Stimulated activated CD4-positive, alpha-beta T cell treated with anti-CD3 and anti-CD28 coated beads, Interleukin-12 subunit alpha, Interleukin-12 subunit beta, amount 100 ng/mL, for 4 hours (primary cell): ENCODE data around the gene SNX27.
"Not testable (repeated sequence)": the region's sequence is repeated elsewhere in the genome, so short reads cannot be mapped to it uniquely, and the experiment has no call there.

Source experiments
- DNase-seq: peaks from one replicate; pipeline ENCODE4 v3.0.0-alpha.2; 2020

SNX27 gene

DNA sequence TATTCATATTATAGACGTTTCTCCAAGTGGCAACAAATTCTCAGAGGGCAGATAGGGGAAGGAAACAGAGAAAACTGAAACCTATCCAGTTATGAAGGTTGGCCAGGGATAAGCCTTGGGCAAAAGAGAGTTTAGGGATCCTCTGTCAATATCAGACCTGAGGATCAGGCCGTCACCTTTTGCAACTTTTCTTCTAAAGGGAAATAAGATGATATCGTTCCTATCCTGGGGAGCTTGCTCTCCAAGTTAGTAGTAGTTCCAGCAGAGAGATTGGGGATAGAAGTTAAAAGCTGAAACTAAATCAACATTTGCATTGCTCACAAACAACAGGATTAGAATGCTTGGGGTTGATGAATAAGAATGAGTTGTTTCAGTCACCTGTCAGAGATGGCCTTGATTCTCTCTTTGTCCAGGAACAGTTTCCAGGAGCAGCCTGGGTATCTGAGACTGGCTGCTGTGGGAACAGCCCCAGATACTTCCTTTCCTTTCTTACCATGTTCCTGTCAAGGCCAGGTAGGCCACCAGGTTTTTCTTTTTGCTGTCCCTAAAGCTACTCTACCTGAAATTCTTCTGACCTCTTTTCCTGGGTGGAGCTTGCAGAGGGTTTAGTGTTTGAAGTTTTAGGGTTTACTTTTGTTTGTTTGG, 112.0 kb downstream of the SNX27 start:
- DNase-seq, result no peak

DNA sequence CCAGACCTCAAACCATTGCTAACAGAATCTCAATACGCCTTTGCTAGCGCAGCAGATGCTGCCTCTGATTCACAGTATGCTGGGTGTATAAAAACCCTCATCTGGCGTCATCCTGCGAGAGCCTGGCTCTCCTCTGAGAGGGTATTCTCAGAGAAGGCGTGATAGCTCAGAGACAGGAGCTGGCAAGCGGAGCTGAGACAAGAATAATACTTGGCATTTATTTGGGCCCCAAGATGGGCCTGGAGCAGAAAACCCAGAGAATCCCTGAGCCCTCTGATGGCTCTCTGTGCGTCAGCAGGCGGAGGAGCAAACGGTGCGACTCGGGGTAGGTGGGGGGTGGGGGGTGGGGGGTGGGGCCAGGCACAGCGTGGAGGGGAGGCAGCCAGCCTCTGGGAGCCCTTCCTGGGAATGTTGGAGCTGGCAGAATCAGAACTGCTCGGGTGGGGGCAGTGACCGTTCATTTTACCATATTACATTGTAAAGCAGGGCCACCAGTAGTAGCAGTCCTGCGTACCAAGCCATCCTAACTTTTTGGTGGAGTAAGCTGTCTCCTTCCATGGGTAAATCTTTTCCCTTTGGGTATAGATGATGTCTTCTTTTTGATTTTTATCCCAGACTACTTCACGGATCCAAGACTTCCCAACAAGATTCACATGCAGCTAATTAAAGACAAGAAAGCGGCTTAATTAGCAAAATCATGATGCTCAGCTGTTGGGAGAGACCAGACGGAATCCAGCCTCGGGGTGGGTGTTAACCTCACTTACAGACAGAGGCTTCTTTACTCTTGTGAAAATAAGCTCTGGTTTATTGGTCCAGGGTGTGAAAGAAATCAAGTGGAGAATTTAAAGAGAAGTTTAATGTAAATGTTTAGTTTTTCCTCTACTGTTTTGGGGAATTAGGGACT, 116.6 kb downstream of the SNX27 start:
- no peak for DNase-seq

DNA sequence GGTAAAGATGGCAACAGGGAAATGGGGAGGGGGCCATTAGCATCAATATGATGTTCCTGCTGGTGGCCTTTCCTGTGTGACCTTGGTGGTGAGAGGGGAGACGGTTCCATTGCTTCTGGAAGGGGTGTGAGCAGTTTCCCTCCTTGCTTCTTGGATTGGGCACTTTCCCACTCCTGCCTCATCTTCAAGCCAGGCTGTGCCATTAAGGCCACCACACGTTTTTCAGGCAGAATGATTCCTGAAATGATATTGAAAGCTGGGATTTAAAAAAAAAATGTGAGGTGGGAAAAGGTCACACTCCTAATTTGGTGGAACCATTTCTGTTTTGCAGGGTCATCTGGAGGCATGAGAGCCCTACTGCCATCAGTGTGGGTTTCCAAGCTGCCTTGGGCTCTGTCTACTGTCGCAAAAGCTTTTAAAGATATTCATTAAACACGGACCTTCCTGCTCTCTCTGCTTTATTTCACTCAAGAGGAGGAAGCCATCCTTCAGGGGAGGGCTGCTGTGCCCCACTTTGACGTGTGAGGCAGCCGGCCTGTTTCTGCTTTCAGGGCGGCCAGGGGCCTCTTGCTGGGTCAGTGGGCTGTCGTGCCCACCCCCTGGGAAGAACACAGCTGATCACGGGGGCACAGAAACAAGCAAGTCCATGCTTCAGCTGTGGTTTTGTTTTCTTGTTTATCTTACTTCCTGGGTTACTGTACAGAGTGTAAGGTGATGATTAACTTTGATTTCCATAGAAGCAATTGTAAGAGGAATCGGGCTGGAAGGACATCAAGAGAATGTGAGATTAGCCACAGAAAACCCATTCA, 117.5 kb downstream of the SNX27 start:
- no peak for DNase-seq

DNA sequence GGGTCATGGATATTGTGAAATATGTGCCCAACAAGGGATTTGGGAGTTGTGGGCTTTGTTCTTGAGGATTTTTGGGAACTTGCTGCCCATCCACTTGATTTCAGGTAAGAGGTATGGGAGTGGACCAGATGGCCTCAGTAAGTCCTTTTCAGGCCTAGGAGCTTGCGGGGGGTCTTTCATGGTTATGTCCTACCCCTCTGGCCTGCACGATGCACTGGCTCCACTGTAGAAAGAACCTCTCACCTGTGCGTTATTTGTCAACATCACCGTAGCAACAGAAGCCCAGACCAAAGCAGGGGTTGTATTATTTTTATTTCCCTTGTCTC, 118.1 kb downstream of the SNX27 start:
- DNase-seq, result no peak

DNA sequence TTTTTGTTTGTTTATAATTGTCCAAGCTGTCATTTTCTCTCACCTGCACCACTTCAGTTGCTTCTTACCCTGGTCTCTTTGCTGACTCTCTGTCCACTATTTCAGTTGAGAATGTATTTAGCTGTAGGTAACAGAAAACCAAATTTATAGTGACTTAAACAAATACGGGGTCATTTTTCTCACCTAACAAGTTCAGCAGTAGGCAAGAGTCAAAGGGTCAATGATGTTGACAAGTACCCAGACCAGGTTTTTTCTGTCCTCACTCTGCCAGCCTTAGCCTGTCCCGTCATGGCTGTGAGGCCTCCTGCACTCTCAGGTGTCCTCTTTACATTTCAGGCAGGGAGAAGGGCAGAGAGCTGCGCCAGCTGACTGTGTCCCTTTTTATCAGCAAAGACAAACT, 121.3 kb downstream of the SNX27 start:
- no peak for DNase-seq

DNA sequence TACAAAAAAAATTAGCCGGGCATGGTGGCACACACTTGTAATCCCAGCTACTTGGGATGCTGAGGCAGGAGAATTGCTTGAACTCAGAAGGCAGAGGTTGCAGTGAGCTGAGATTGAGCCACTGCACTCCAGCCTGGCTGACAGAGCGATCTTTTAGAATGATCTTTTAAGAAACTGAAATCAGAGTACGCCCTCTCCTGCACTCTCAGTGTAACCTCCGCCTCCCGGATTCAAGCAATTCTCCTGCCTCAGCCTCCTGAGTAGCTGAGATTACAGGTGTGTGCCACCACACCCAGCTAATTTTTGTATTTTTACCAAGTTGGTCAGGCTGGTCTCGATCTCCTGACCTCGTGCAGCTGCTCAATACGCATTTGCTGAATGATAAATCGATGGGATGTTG, 122.1 kb downstream of the SNX27 start:
- not testable (repeated sequence) for DNase-seq

DNA sequence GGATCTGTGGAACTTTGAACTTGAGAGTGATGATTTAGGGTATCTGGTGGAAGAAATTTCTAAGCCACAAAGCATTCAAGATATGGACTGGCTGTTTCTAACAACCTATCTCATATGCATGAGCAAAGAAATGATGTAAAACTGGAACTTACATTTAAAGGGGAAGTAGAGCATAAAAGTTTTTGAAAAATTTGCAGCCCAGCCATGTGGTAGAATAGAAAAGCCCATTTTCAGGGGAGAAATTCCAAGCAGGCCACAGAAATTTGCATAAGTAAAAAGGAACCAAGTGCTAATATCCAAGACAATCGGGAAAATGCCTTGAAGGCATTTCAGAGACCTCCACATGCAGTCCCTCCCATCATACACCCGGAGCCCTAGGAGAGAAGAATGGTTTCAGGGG, 125.2 kb downstream of the SNX27 start:
- no peak for DNase-seq

DNA sequence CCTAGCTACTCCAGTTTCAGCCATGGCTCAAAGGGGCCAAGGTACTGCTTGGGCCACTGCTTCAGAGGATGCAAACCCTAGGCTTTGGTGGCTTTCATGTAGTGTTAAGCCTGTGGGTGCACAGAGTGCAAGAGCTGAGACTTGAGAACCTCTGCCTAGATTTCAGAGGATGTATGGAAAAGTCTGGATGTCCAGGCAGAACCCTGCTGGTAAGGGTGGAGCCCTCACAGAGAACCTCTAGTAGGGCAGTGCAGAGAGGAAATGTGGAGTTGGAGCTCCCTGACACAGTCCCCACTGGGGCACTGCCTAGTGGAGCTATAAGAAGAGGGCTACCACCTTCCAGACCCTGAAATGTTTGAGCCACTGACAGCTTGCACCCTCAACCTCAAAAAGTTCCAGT, 125.6 kb downstream of the SNX27 start:
- no peak for DNase-seq

DNA sequence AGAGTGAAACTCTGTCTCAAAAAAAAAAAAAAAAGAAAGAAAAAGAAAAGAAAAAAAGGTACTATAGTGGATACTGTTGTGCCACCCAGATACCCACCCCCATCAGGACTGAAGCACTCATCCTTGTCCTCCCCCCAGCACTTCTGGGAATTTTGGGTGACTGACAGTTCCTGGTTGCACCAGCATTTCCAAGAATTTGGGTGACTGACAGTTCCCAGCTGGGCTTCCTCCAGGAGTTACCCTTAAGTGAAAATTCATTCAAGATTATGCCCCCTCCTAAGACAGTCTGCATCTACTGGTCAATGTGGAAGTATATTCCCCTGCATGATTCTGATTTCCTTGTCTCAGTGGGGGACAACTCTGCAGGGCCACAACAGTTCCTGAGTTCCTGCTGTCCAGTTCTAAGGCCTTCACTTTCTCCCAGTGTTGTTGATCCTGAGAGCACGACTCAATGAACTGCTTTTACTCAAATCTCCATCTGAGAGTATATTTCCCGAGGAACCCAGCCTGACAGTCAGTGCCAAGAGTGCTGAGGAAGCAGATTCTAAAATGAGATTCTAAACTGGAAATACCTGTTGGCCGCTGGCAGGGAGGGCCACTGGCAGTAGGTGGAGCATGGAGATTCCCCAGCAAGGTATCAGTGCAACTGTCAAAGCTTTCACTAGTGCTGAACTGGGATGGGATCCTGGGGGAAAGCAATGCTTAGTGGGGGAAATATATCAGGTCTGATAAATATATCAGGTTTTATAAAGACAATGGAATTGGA, 127.9 kb downstream of the SNX27 start:
- no peak for DNase-seq

DNA sequence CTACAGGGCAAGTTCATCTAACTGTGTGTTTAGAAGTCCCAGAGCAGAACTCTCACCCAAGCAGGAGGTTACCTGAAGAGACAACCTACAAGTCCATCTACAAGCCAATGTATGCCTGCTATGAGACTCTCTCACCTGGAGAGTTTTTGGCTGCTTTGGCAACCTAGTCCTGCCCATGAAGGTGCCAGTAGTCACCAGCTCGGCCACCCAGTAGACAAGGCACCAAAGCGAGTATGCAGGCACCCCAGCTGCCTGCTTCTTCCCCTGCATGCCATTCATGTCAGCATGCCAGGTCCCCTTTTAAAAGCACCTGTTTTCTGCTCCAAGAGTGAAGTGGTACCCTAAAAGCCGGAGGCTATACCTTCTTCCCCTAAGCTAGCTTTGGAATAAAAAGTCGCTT, 129.7 kb downstream of the SNX27 start:
- DNase-seq, result no peak
